Measurements from ENCODE around the gene MSL3.

- TF ChIP-seq CTCF (IDR thresholded peaks at IDR 0.05; ENCODE audit: insufficient read depth, low read depth, low read length) (no peak), EZH2 (IDR thresholded peaks at IDR 0.05; ENCODE audit: insufficient read depth, low read length) (no peak)
Measured at GRCh38 chrX:11757719-11758399, at the start of gene MSL3.

Data from astrocyte (in vitro differentiated cells and primary cell).